Loucy (cell line): ENCODE measurements around the gene RAPGEF5.

Experiments used
- EZH2phosphoT487 ChIP-seq: fragments of 200-600 bp; IDR thresholded peaks from 2 replicates; pipeline ENCODE4 v1.6.1; 2018; ENCODE audit warnings: antibody characterized with exemption, mild to moderate bottlenecking, moderate library complexity, borderline replicate concordance
- TF ChIP-seq, protein P1 (sequence below): fragments of 200-600 bp; sonication (generic); conservative IDR thresholded peaks from 2 replicates; pipeline ENCODE4 v1.5.1; 2014; ENCODE audit warnings: mild to moderate bottlenecking, antibody characterized with exemption, low read length

DNA sequence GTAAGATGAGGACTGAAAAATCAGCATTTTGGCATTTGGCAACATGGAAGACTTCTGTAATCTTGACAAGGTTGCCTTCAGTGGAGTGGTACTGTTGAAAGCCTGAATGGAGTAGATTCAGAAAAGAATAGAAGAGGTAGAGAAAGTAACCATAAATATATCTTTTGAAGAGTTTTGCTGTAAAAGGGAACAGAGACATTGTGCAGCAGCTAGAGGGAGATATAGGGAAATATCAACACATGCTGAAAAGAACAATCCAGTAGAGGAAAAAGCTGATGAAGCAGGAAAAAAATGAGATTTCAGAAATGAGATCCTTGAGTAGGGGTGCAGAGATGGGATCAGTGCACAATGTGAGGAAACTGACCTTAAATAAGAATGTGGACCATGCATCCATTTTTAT lies 60.0 kb downstream of the RAPGEF5 start:
- TF ChIP-seq, protein P1, sequence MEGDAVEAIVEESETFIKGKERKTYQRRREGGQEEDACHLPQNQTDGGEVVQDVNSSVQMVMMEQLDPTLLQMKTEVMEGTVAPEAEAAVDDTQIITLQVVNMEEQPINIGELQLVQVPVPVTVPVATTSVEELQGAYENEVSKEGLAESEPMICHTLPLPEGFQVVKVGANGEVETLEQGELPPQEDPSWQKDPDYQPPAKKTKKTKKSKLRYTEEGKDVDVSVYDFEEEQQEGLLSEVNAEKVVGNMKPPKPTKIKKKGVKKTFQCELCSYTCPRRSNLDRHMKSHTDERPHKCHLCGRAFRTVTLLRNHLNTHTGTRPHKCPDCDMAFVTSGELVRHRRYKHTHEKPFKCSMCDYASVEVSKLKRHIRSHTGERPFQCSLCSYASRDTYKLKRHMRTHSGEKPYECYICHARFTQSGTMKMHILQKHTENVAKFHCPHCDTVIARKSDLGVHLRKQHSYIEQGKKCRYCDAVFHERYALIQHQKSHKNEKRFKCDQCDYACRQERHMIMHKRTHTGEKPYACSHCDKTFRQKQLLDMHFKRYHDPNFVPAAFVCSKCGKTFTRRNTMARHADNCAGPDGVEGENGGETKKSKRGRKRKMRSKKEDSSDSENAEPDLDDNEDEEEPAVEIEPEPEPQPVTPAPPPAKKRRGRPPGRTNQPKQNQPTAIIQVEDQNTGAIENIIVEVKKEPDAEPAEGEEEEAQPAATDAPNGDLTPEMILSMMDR, result peak; percentile 42
- no peak for TF ChIP-seq EZH2phosphoT487
